Right renal pelvis (tissue), 4 donors: ENCODE results near the gene COTL1. TPM values are rescaled to one million over a fixed set of nuclear protein-coding genes. Genes with fewer than 3 reads are reported as not detected.
A peak's percentile ranks its signal among the peaks of the same experiment; 100 is the strongest.

Experiments used
- DNase-seq, 4 donors: peaks; one replicate each; pipeline ENCODE4 v3.0.0-alpha.2; 2013; ENCODE audit warnings: low read depth in 4 of 4, low spot score in 3 of 4, missing footprints in 1 of 4
- polyA plus RNA-seq, 4 donors: library from polyadenylated mRNA; unstranded; fragments of 120-200 nt; gene quantifications; one replicate each; pipeline ENCODE4 v1.2.1, GENCODE V29; 2013; ENCODE audit not compliant: insufficient read length in 4 of 4

COTL1 gene
- polyA plus RNA-seq: 100 to 1,000 TPM; 135 to 166 (median 153) TPM

DNA sequence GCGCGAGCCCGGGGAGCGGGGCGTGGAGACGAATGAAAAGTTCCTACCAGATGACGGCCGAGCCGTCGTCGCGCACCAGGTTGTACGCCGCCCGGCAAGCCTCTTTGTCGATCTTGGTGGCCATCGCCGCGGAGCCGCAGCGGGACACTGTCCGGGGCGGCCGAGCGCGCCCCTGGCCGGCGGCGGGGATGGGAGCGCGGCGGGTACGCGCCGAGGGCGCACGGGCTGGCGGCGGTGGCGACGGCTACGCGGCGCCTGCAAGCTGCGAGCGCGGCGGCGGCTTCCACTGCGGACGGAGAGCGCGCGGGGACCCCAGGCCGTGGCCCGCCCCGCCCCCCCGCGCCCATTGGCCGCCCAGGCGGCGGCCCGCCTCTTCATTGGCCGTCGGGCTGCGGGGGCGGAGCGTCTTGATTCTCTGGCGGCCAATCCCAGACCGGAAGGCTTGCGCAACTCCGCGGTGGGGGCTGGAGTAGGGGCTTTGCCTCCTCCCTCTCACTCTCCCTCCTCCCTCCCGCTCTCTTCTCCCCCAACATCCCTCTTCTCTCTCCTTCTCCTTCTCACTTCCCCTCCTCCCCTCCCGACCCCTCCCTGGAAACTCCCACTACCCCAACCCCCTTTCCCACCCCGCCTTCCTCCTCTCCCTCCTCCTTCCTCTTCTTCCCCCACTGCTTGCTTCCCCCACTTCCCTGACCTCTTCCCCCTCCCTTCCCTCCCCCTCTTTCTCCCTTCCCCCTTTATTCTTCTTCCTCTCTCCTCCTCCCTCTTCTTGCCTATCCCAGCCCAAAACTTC is at the start of gene COTL1:
TSS of gene COTL1 (minus strand) at position 288 of the 790 bp plus-strand sequence. CDS start at position 124, 164 bp downstream.
- peak; percentile 90 to 94 (median 92) for DNase-seq

DNA sequence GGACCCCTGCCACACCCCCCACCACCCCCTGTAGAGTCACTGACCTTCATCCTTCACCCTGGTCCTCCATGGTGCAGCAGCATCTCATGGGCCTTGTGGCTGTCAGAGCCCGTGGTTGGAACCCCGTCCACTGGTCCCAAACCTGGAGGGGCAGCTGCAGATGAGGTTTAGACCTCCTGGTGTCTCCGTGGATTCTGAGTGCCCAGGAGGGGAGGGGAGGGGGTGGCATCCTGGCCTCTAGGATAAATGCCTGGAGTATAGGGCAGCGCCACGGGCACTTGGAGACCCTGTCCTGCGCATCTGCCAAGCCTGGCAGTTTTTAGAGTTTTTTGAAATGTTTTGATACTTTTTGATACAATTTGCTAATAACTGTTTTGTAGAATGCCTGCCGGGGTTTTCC is 48.0 kb upstream of the COTL1 start:
- no peak for DNase-seq

GRCh38 chr16:84665359-84665758 is 47.5 kb upstream of the COTL1 start:
- DNase-seq: no peak

DNA sequence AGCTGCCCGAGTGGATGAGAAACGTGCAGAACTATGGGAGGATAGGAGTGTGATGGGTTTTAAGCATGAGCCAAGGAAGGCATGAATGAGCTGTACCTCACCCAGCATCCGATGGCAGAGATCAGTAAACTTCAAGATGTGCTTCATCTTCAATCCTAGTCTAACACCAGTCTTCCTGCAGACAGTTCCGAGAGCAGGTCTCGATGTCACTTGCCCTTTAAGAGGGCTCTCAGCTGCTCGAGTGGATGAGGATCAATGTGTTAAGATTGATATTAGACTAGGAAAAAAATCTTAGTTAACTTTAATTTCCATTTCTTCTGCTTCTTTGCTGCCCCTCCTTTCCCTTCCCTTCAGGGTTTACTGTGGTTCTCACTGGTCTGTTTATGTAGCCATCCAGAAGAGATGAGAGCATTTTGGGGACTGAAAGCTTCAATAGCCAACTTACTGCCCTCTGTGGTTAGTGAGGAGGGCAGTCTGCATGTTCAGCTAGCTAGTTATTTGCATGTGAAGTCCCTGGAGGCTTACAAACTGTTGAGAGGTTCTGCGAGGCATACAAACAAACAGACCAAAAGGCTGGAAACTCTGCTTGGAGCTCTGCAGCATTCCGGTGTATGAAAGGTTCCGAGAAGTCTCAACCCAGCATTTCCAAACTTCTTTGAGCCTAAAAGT is 45.7 kb upstream of the COTL1 start:
- no peak for DNase-seq

- DNase-seq: no peak
Observed at GRCh38 chr16:84662471-84662870, 44.6 kb upstream of the COTL1 start.

DNA sequence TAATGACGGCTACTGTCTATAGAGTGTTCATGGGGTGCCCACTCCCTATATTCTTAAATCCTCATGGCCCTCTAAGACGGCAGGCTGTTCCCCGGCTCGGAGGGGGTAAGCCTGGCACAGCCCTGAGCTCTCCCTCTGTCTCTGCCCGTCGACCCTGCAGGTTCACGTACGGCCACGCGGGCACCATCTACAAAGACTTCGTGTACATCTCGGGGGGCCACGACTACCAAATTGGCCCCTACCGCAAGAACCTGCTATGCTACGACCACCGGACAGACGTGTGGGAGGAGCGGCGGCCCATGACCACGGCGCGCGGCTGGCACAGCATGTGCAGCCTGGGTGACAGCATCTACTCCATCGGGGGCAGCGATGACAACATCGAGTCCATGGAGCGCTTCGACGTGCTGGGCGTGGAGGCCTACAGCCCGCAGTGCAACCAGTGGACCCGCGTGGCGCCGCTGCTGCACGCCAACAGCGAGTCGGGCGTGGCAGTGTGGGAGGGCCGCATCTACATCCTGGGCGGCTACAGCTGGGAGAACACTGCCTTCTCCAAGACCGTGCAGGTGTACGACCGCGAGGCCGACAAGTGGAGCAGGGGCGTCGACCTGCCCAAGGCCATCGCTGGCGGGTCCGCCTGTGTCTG is 43.7 kb upstream of the COTL1 start:
- no peak for DNase-seq

- DNase-seq: no peak
Observed at GRCh38 chr16:84660973-84661372, 43.1 kb upstream of the COTL1 start.

GRCh38 chr16:84659656-84660300 is 41.9 kb upstream of the COTL1 start:
- DNase-seq: no peak

DNA sequence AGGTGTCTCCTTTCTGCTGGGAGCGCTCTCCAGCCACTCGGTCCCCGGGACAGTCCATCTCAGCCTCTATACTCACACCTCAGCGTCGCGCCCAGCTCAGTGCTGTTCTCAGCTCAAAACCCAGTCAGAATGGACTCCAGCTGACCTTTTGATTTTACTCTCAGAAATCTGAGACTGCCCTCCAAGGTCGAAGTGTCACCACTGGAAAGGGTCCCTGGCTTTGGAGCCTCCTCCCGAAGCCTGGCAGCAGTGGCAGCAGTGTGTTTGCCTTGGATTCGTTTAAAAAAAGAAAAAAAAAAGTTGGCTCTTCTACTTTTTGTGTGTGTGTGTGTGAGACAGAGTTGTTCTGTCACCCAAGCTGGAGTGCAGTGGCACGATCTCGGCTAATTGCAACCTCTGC is 40.8 kb upstream of the COTL1 start:
- no peak for DNase-seq

DNA sequence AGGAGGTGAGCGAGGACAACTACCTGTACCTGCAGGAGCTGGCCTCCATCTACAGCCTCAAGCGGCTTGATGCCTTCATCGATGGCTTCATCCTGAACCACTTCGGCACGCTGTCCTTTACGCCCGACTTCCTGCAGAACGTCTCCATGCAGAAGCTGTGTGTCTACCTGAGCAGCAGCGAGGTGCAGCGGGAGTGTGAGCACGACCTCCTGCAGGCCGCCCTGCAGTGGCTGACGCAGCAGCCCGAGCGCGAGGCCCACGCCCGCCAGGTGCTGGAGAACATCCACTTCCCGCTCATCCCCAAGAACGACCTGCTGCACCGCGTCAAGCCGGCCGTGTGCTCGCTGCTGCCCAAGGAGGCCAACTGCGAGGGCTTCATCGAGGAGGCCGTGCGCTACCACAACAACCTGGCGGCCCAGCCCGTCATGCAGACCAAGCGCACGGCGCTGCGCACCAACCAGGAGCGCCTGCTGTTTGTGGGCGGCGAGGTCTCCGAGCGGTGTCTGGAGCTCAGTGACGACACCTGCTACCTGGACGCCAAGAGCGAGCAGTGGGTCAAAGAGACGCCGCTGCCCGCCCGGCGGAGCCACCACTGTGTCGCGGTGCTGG is 39.5 kb upstream of the COTL1 start:
- no peak for DNase-seq

DNA sequence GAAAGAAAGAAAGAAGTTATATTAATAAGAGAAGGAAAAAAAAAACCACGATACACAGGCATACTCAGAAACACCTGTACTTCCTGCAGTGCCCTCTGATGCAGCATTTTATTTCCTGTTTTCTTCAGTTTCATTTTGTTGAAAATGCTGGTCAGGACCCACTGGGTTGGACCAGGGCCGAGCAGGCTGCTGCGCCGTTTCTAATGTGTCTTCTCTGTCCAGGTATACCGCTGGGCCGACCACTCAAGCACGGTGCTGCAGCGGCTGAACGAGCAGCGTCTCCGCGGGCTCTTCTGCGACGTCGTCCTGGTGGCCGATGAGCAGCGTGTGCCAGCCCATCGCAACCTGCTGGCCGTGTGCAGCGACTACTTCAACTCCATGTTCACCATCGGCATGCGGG is 38.8 kb upstream of the COTL1 start:
- DNase-seq: no peak

- DNase-seq: no peak
Observed at GRCh38 chr16:84654998-84655397, 37.1 kb upstream of the COTL1 start.

GRCh38 chr16:84654238-84654637 is 36.4 kb upstream of the COTL1 start:
- DNase-seq: no peak

DNA sequence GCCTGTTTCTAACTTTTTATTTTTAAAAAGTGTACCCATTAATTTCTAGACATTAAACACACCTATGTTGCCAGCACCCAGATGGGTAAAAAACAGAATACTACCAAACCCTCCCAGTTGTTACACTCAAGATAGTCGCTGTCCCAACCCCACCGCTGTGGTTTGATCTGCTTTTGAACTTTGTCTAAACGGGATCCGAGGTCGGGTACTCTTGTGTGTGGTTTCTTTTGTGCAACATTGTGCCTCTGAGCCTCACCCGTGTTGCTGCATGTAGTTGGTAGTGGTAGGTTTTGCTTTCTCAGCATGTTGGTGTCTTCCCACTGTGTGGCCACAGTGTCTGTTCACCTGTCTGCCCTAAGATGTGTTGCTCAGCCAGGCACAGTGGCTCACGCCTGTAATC is 34.7 kb upstream of the COTL1 start:
- no peak for DNase-seq

- no peak for DNase-seq
Observed at GRCh38 chr16:84650062-84650991, 32.4 kb upstream of the COTL1 start.

DNA sequence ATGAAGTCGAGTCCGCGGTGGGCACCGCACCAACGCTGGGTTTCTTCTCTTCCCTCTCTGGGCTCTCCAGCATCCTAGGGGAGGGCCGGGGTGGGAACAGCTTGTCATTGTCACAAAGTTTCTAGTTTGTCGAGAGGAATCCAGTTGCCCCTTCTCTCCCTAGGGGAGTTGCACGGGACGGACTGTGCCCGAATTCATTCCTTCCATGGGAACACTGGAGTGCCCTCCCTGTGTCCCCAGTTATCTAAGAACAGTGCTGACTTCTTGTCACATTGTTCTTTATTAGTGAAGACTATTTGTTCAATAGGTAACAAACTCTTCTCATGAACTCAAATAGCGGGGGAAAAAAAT is 31.6 kb upstream of the COTL1 start:
- no peak for DNase-seq

GRCh38 chr16:84648595-84649510 is 31.0 kb upstream of the COTL1 start:
- DNase-seq: no peak

- DNase-seq: no peak
Observed at GRCh38 chr16:84647828-84648594, 30.1 kb upstream of the COTL1 start, which contains the start of gene KLHL36. Gene KLHL36, plus strand, starts transcription at chr16:84648511. Its CDS starts 2,357 bp downstream, at chr16:84650868.
